ENCODE results near the gene ETV3.
"Not testable (repeated sequence)": the region's sequence is repeated elsewhere in the genome, so short reads cannot be mapped to it uniquely, and the experiment has no call there.

Gene ETV3

DNA sequence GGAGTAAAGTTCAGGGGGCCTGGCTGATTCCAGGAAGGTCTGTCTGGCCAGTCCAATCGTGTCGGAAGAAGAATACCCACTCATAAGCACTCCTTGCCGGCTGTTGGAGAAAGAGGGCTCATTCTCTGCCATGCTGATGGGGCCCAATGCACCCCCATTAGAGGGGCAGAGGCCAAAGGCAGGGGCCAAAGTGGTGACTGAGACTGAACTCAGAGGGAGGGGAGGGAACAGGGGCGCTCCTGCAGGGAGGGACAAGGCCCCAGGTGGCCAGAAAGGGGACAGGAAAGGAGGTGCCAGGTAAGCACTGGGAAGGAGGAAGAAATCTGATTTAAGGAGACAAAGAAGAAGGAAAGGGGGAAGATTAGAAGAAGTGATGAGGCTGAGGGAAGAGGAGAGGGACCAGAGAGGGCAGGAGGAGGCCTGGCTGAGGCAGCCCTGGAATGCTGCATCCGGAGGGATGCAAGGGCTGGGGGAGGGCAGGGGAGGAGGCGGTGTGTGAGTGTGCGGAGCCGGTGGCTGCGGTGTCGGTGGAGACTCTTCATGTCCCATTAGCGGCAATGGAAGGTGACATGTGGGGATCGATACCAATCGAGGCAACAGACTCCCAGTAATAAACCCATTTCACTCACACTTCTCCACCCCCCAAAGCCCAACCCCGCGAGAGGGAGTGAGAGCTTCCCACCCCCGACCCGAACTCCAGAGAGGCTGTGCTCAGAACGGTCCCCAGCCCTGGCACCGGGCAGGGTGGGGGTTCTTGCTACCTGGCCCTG, 26.6 kb downstream of the ETV3 start:
- no peak for DNase-seq

DNA sequence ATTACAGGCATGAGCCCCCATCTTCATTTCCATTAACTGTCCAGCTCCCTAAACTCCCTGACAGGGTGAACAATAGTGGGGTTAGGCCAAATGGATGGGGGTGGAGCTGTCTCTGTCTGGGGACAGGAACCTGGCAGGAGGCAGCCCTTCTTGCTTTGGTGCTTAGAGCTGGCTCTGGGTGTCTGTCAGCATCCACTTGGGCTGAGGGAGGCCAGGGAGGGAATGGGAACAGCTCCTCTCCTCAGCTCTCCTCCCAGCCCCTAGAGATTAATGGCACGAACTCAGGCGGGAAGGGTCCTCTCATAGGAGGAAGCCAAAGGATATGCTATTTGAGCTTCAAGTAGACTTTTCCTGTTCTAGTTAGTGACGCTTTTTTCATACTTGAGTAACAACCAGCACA, 27.5 kb downstream of the ETV3 start:
- no peak for DNase-seq

DNA sequence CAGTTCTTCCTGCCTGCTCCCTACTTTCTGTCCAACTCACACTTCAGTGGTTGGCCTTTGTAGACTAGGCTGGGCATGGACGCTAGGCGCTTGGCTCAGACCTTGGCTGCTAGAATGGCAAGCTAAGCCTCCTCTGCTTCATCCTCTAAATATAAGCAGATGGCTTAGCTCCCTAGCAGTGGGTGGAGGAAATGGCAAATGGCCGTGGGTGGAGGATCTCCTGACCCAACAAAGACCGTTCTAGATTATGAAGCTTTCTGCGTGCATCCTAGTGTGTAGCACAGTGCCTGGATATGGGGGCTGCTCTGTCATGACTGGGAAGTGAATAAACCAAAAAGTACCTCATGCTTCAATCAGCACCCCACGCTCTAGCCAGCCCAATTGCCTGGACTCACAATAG, 28.2 kb downstream of the ETV3 start:
- DNase-seq = no peak

DNA sequence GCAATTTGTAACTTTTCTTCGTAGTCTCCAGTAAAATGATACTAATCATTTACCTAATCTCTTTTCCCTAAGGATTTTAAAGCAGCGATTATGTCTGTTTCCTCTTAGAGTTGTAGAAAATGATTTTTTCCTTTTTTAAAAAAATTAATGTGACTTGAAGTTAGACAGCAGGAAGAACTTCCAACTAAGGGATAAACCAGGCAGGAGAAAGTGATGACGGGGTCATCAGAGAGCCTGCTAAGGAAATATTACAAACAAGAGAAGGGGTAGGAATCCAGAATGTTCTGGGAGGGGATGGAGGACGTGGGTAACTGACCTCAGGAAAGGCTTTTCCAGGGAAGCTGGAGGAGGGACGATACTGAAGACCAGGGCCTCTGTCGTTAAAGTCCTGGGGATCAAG, 29.7 kb downstream of the ETV3 start:
- no peak for DNase-seq

DNA sequence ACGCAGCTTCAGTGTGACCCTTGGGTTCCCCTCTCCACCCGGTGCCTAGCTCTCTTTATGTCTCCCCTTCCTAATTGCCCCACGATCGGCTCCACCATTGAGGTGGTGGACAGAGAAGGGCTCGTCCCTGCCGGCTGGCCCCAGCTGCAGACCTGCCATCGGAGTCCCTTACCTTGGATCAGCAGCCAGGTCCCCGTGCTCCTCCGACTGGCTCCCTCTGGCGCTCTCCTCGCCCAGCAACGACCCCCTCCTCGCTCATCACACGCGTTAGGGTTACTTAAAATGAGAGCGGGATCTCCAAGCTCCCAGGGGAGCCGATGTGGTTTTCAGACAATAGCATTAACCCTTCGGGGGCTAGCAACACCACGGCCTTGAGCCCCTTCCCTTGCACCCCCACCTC, 30.5 kb downstream of the ETV3 start:
- no peak for DNase-seq

DNA sequence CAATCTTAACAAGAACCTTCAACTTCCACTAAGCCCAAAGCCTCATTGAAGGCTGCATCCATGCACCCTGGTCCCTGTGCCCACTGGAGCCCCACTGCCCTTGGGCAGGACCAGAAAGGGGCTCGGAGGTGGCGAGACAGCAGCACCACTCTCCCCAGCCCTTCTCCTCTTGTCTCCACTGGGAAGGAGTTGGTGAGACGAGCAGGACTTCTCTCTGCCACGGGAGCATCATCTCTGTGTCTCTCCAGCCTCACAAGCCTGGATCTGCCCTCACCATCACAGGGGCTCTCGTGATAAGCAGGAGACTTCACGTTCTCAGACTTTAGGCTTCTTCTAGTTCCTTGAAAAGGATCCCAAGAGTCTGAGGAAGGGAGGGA, 31.4 kb downstream of the ETV3 start:
- no peak for DNase-seq

DNA sequence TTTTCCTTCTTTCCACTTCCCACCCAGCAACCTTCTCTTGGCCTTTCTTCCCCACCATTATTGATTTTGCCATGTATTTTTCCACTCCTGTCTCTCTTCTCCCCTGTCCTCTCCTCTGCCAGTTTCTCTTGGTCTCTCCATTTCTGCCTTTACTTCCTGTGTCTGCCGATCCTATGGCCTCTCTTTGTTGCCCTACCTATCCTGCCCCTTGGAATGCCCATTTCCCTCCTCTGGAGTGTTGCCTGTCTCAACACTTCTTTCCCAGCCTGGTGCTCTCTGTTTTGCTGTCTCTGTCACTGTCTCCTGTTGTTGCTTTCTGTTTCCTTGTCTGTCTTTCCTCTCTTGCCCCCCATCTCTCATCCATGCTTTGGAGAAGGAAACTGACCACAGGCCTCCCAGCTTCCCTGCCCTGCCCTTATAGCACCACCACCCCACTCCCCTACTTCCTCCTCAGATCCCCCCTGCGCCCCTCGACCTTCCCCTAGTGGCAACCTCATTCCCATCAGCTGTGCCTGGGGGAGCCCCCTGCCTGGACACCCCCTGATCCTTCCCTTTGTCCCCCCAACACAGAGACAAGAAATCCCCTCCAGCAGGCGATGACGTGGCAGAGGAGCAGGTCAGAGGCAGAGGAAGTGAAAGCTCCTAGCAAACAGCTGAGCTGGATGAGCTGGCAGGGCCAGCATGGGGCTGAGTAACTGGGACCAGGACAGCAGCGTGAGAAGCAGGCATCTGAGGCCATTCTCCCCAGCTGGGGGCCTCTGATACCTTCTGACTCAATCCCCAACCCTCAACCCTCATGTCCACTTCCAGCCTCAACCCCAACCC, 32.0 kb downstream of the ETV3 start:
- peak; percentile 83 for DNase-seq

DNA sequence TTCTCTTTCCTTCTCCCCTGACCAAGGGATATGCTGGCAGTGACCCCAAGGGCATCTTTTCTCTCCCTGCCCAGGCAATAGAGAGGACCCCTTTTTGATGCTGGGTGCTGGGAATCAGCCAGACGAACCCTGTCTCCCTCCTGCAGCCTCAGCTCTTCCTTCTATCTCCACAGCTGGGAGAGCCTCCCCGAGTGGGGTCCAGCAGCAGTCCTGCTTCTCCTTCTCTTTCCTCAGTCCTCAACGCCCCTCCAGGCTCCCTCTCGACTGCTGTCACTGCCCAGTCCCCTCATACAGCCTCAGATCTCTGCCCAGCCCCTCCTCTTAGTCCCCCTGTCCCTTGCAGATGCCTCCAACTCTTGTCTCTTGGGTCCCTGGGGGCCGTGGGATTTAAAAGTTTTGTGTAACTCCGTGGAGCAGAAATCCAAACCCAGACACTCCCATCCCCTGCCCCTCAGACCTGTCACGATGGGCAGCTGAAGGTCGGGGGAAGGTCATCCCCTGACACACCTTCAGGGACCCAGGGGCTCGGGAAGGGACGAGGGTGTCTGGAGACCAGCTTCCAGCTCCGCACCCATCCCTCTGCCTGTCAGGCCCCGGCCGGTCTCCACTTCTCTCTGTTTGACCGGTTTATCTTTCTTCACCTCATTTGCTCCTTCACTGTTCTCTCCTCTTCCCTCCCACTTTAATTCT, 32.8 kb downstream of the ETV3 start:
- no peak for DNase-seq

DNA sequence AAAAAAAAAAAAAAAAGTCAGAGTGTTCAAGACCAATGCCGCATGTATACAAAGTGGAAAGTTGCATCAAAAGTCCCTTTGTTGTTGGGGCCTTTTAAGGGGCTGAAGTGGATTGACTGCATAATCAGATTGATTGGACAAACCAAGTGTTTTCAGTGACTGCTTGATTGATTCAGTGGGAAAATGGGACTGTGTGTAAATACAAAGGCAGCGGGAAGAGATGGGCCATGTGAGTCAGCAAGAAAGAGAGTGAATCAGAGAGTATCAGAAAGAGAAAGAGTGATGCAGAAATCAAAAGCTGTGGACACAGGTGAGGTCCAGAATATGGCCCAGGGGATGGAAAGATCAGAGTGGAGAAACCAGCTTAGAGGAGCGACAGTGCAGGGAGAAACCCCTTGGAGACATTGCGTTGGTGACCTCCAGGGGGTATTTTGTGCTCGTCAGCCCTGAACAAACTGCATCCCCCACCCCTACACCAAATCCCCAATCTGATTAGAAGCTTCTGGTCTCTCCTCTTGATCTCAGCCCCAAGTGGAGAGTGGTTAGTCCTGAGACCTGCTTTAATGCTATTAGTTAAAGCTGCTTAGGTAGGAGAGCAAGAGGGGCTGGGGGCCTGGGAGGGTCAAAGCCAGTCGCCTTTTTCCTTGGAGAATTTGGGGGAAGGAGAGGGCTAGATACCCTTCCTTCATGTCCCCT, 33.4 kb downstream of the ETV3 start:
- peak; percentile 14 for DNase-seq

DNA sequence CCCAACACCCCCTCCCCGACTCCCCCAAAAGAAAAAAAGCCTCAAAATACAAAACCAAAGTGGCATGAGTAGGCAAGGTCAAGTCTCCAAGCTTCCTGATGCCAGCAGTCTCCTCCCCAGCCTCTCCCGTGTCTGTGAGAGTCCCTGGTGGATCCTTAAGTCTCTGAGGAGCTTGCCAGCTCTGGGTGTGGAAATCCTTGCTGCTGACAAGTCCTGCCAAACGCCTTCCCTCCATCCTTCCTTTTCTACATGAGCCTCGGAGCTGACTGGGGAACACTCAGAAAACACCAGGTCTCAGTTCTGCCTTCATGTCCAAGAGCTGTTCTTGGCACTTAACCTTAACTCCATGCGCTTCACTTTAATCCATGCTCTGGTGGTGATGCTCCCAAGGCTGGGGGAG, 34.9 kb downstream of the ETV3 start:
- DNase-seq = no peak

DNA sequence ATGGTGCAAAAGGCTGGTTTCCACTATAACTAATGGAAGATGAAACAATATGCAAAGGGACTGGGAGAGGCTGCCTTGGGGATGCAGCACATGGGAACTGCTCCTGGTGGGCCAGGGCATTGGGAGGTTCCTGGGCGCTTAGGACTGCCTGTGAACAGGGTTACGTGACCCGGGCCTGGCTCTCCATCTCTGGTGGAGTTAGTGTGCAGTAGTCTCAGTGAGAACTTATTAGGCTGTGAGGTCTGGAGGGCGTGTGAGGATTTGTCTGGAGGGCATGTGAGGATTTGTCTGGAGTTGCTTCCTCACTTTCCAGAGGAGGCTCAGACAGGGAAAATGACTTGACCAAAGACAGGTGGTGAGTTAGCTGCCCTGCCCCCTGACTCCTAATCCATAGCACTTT, 37.0 kb downstream of the ETV3 start:
- DNase-seq = no peak

DNA sequence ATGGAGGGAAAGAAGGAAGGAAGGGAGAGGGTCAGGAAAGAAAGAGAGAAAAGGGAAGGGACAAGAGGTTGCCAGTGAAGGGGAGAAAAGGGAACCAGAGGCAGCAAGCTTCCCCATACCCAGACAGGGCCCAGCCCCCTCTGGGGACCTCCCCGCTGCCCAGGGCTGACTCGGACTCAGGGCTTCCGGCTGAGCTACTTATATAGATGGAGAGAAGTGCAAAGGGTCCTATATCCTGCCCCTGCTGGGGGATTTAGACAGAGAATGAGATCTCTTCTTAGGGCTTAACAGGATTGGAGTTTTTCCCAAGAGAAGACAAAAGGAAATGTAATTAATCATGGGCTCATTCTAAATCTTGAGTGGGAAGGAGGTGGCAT, 38.6 kb downstream of the ETV3 start, which contains the start of gene ETV3L:
Gene ETV3L (minus strand): TSS at position 176 of the 377 bp plus-strand sequence. CDS start 285 bp downstream, outside the sequence.
- no peak for DNase-seq

DNA sequence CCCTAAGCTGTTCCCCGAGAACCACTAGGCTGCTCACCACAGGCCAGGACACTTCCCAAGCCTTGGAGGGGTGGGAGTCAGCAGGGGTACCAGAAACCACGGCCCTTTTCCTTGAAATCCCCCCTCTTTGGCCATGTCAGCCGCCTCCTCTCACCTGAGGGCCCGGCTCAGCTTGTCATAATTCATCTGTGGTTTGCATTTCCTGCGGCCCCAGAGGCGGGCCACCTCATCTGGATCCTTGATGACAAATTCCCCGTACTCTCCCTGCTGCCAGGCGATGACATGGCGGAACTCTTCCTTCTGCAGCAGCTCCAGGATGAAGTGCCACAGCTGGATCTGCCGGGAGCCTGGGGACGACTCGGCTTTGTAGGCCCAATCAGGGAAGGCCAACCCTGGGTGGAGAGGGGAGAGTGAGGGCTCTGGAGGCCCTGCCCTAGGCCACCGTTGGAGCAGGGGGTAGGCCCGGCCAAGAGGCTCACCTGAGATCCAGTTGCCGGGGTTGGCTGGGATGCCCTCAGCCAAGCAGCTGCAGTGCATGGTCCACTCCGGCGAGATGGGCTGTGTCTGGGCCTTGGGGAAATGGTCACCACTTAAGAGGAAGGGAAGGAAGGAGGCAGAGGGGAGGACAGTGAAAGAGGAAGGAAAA, 39.1 kb downstream of the ETV3 start:
- not testable (repeated sequence) for DNase-seq

DNA sequence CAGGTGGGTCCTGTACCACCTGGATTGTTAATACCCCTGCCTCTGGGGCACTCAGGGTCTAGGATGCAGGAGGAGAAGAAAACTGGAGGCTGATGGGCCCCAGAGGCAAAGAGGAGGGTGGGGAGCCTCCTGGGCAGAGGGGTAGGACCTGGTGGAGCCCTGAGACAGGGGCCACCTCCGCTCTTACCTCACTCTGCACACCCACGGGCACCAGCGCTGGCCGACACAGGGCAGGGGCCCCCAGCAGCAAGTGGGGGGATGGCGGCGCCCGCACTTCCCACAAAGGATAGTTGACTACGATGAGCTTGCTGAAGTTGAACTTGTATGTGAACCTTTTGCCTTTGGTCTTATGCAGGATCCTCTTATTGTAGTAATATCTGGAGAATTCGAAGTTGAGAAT, 39.7 kb downstream of the ETV3 start:
- DNase-seq = no peak

DNA sequence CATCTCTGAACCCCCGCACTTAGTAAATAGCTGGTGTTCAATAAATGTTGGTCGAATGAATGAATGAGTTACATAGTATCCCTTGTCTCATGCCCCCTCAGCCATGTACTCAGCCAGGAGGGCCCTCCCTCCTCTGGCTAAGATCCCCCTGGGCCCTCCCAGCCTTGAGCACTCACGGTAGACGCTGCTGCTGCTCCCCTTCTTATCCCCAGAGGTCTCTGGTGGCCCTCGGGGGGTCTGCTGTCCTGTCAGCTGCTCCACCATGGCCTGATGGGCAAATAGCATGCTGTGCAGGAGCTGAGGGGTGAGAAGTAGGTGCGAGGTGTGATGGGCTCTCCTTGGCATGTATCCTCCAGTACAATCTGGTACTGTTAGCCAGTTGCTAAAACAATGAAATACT, 40.5 kb downstream of the ETV3 start:
- DNase-seq = no peak

DNA sequence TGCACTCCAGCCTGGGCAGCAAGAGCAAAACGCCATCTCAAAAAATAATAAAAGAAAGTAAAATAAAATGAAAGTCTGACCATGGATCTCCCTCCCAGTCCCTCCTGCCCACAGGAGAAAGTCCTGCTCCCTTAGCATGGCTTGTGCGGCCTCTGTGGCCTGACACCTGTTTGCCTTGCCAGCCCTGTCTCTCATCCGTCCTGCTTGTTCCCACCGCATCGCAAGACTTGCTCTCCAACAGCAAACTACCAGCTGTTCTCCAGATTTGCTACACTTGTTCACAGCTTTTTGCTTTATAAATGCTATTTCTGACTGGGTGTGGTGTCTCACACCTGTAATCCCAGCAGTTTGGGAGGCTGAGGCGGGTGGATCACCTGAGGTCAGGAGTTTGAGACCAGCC, 41.3 kb downstream of the ETV3 start:
- no peak for DNase-seq

DNA sequence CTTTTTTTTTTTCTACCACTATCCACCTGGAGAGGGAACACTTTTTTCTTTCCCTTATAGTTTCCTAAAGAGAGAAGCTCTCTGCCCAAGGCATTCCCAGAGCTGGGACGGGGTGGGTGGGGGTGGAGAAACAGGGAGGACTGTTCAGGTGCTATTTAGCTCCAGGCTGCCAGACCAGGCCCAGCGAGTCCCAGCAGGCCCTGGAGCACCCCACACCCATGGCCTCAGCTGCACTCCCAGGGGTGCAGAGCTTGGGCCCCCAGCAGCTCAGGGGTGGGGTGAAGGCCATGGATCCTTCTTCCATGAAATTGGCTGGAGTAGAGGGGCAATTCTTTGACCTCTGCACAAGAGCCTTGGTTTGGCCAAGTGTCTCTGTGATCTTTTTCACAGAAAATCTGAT, 42.6 kb downstream of the ETV3 start:
- no peak for DNase-seq

DNA sequence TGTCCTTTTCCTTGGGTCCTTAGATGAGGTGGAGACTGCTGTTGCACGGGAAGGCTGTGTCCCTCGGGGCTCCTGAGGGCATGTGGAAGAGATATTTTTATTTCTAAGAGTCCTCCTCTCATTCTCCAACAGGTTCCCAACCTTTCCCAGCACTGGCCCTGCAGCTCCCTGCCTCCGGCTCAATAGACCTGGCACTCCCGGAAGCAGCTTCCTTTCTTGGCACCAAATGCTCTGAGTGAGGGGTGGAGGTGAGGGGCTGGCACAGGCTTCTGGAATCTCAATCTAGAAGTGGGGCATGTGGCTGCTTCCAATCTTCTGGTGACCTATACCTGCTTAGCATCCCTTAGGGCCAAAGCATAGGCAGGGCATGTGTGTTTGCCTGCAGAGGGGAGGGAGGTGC, 43.1 kb downstream of the ETV3 start:
- DNase-seq = no peak

DNA sequence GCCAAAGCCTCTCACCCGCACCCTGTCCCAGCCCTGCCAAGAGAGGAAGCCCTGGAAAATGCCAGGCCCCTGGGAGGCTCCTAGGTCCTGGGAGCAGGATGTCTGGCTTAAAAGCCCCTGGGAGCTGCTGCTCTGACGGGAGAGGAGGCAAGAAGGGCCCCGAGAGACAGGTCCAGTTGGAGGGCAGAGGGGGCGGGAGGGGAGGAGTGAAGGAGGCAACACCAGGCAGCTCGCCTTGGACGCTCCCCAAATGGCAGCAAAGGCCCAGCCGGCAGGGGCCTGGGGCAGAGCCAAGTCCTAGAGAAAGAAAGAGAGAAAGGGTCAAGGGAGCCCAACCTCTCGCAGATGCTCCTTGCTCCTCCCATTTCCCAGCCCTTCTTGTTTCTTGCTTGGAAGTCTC, 45.4 kb downstream of the ETV3 start:
- DNase-seq = no peak

DNA sequence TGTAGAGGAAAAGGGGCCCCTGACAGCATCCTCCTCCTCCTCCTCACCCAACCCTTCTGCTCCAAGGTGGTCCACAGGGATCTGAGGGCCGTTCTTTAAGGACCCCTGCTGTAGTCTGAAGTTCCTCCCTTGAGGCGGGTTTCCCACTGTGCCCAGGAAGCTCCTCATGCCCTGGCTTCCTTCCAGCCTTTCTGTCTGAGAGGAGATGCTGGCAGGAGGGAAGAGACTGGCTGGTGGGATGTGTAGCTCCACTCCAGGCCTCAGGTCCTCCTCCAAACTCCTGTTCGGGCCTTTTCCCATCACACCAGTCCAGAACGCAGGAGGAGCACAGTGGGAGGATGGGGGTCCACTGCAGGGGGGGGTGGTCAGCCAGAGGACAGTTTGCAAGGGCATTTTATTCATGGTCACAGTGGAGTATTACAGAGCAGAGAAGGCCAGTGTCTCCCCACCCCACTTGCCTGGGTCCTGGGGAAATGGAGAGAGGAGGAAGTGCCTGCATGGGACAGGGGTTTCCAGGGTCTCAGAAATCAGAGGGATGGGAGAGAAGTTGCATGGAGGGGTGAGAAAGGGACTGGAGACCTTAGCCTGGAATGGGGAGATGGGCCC, 46.4 kb downstream of the ETV3 start:
- DNase-seq = no peak

DNA sequence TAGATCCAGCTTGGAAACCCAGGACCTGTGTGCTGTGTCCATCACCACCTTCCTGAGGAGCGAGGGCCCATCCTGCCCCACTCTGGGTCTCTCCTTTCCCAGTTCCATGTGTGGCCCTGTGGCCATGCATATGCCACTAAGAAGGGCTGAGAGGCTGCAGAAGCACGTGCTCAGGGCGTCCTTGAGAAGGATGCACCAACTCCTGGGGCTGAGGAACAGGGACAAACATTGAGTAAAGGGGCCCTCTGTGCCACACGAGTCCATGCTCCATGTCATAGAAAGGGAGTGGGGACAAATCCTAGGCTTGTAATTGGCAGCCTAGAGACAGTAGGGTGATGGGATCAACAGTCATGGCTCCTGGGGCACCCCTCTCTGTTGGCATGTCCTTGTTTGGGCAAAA, 47.0 kb downstream of the ETV3 start:
- no peak for DNase-seq

DNA sequence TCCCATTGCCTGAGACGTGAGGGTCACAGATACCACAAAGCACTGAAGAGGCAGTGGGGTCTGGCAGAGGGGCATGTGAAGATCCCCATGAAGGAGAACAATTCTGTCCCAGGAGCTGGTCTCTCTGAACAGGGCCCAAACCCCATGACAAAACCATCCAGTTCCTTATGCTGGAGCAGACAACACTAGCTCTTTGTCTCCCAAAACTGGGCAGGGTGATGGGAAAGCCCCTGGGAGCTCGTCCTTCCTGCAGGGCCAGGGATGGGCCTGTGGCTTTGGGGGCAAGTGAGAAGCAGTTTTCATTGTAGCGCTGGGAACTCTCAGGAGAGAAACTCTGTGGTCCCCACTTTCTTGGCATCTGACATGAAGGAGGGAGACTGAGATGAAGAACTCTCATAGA, 47.4 kb downstream of the ETV3 start:
- DNase-seq = no peak
